PC-9 (cell line): ENCODE data around the gene VAPA.

ENCODE experiments used
- CTCF ChIP-seq: fragments of 200-600 bp; sonication (generic); conservative IDR thresholded peaks from 2 replicates; pipeline ENCODE4 v1.6.1; 2017; ENCODE audit warnings: mixed run types, antibody characterized with exemption, mild to moderate bottlenecking, moderate library complexity
- EZH2 ChIP-seq: fragments of 200-600 bp; sonication (generic); IDR thresholded peaks from 2 replicates; pipeline ENCODE4 v1.8.0; 2017; ENCODE audit warnings: antibody characterized with exemption, low read depth

GRCh38 chr18:9869715-9870430 is 43.9 kb upstream of the VAPA start:
- TF ChIP-seq CTCF (no peak), EZH2 (no peak)
